Activated T-helper 17 cell treated with anti-CD3 and anti-CD28 coated beads, Interleukin-2, amount 50 U/mL, for 72 hours (primary cell): ENCODE data around the gene PRR18. TPM values are rescaled to one million over a fixed set of nuclear protein-coding genes. Genes with fewer than 3 reads are reported as not detected.

Source experiments
- ATAC-seq: fragments of 150-1000 bp; cut with Tn5 transposase; replicated peaks from 2 replicates; pipeline ENCODE4 v1.10.0; 2021; ENCODE audit warnings: mild to moderate bottlenecking, moderate library complexity
- H3K27ac Mint-ChIP-seq: one replicate; pipeline ENCODE4 v1.8.0; 2022; ENCODE audit warnings: mixed read lengths
- H3K27me3 Mint-ChIP-seq: one replicate; pipeline ENCODE4 v1.8.0; 2022; ENCODE audit warnings: mixed read lengths
- H3K36me3 Mint-ChIP-seq: one replicate; pipeline ENCODE4 v1.8.0; 2022; ENCODE audit warnings: low read depth, mild to moderate bottlenecking, mixed read lengths
- H3K4me1 Mint-ChIP-seq: one replicate; pipeline ENCODE4 v1.8.0; 2022; ENCODE audit warnings: mixed read lengths
- H3K4me3 Mint-ChIP-seq: one replicate; pipeline ENCODE4 v1.8.0; 2022; ENCODE audit warnings: mild to moderate bottlenecking, mixed read lengths
- H3K9me3 Mint-ChIP-seq: one replicate; pipeline ENCODE4 v1.8.0; 2022; ENCODE audit warnings: mixed read lengths
- total RNA-seq, 2 donors: library from RNA; stranded (reverse); gene quantifications; one replicate each; pipeline ENCODE4 v1.2.3, GENCODE V29; 2022

PRR18 gene
- total RNA-seq, 2 donors from 2014 or later, result not detected

- Mint-ChIP-seq H3K4me1 (peaks cover 6% of the 10 kb centered on the region), H3K27me3 (peaks cover 13% of the 10 kb centered on the region), H3K9me3 (no peaks in the 10 kb centered on the region)
Observed at GRCh38 chr6:166262743-166263515, 45.3 kb downstream of the PRR18 start.

GRCh38 chr6:166259296-166259977 is 48.8 kb downstream of the PRR18 start:
- Mint-ChIP-seq H3K27me3 (peaks cover 21% of the 10 kb centered on the region), H3K4me3 (peak overlapping the region; percentile 4), H3K4me1 (peaks cover 8% of the 10 kb centered on the region), H3K27ac (no peak overlapping the region), H3K9me3 (no peaks in the 10 kb centered on the region), H3K36me3 (no peaks in the 10 kb centered on the region)
- no peak for ATAC-seq

More at GRCh38 chr6:166262743-166263515, 45.3 kb downstream of the PRR18 start:
- Mint-ChIP-seq H3K36me3 (no peaks in the 10 kb centered on the region), H3K4me3 (no peak overlapping the region), H3K27ac (no peak overlapping the region)
- ATAC-seq, result no peak

DNA sequence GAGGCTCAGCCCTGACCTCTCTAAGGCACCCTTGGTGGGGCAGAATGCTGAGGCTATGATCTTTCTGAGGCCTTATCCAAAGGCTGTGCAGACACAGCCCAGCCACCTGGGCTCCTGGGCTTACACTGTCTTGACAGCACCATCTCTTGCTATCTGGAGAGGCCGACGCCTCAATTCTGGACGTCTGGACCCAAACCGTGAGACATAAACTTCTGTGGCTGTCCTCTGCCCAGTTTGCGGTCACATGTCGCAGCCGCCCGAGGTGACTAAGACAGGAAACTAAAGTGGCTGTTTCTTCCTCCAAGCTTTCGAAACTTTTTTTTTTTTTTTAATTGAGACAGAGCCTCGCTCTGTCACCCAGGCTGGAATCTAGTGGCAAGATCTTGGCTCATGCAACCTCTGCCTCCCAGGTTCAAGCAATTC is 49.3 kb downstream of the PRR18 start:
- Mint-ChIP-seq H3K36me3 (no peaks in the 10 kb centered on the region), H3K27me3 (peaks cover 26% of the 10 kb centered on the region), H3K9me3 (no peaks in the 10 kb centered on the region), H3K4me3 (peak overlapping the region; percentile 4), H3K4me1 (peaks cover 8% of the 10 kb centered on the region), H3K27ac (peak overlapping the region; percentile 53)
- ATAC-seq, result peak; percentile 69

DNA sequence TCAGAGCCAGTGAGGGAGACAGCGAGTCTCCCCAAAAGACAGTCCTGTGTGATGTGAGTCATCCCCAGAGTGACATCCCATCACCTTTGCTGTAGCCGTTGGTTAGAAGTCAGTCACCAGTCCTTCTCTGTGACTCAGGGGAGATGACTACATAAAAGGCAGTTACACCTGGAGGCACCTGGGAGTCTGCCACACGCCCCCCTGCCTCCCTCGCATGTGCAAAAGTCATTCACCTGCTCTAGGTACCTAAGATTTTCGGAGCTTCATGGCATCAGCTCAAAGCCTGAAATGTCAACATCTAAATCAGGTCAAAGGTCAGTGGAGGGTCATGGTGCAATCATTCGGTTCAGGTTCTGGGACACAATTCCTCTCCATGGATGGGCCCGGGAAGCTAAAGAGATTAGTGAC is 50.3 kb downstream of the PRR18 start:
- ATAC-seq, result peak; percentile 85
- H3K27me3 Mint-ChIP-seq, result peaks cover 26% of the 10 kb centered on the region
- peak overlapping the region; percentile 53 for H3K27ac Mint-ChIP-seq
- H3K4me1 Mint-ChIP-seq, result peaks cover 8% of the 10 kb centered on the region
- H3K9me3 Mint-ChIP-seq, result no peaks in the 10 kb centered on the region
- peak overlapping the region; percentile 10 for H3K4me3 Mint-ChIP-seq
- no peaks in the 10 kb centered on the region for H3K36me3 Mint-ChIP-seq

Other genes with a start within 250 kb of the PRR18 start
- gene TBXT, start 140.5 kb downstream of the PRR18 start, total RNA-seq, result not detected
- gene SFT2D1, start 34.2 kb upstream of the PRR18 start, total RNA-seq, result 10 to 100 TPM; 40.1 to 43.8 TPM
- 10 to 100 TPM in 1 of 2 donors, 1 to 10 TPM in 1; 6.5 to 15.9 TPM for gene MPC1, start 74.5 kb upstream of the PRR18 start, total RNA-seq